ENCODE data around the gene SLC12A5. TPM values are rescaled to one million over a fixed set of nuclear protein-coding genes. Genes with fewer than 3 reads are reported as not detected.

SLC12A5 gene
- total RNA-seq, 1 donor from 2014 or later = 0.17 TPM

GRCh38 chr20:46056027-46056833 is 27.2 kb downstream of the SLC12A5 start:
- no peak for DNase-seq

- DNase-seq = peak; percentile 65
Observed at GRCh38 chr20:46056970-46057855, 28.2 kb downstream of the SLC12A5 start.

- peak; percentile 64 for DNase-seq
Observed at GRCh38 chr20:46057856-46058598, 29.0 kb downstream of the SLC12A5 start.

GRCh38 chr20:46058599-46059281 is 29.7 kb downstream of the SLC12A5 start:
- DNase-seq = no peak

- DNase-seq = peak; percentile 68
Observed at GRCh38 chr20:46060301-46060881, 31.4 kb downstream of the SLC12A5 start.

- no peak for DNase-seq
Observed at GRCh38 chr20:46060975-46061374, 32.0 kb downstream of the SLC12A5 start.

- DNase-seq = no peak
Observed at GRCh38 chr20:46062151-46062550, 33.1 kb downstream of the SLC12A5 start.

GRCh38 chr20:46062621-46063020 is 33.6 kb downstream of the SLC12A5 start:
- peak; percentile 15 for DNase-seq

GRCh38 chr20:46063151-46063550 is 34.1 kb downstream of the SLC12A5 start:
- DNase-seq = no peak

- DNase-seq = no peak
Observed at GRCh38 chr20:46063652-46064054, 34.6 kb downstream of the SLC12A5 start.

GRCh38 chr20:46065006-46065405 is 36.0 kb downstream of the SLC12A5 start:
- DNase-seq = no peak

- no peak for DNase-seq
Observed at GRCh38 chr20:46065691-46066090, 36.7 kb downstream of the SLC12A5 start.

- no peak for DNase-seq
Observed at GRCh38 chr20:46070215-46070900, 41.3 kb downstream of the SLC12A5 start.

GRCh38 chr20:46071573-46071972 is 42.6 kb downstream of the SLC12A5 start:
- no peak for DNase-seq

GRCh38 chr20:46073024-46073423 is 44.0 kb downstream of the SLC12A5 start:
- DNase-seq = no peak

GRCh38 chr20:46073443-46073842 is 44.4 kb downstream of the SLC12A5 start:
- no peak for DNase-seq

- DNase-seq = no peak
Observed at GRCh38 chr20:46074006-46074405, 45.0 kb downstream of the SLC12A5 start.

- no peak for DNase-seq
Observed at GRCh38 chr20:46076806-46077205, 47.8 kb downstream of the SLC12A5 start.

- DNase-seq = no peak
Observed at GRCh38 chr20:46077642-46078305, 48.8 kb downstream of the SLC12A5 start.

GRCh38 chr20:46078954-46079353 is 49.9 kb downstream of the SLC12A5 start:
- DNase-seq = no peak

GRCh38 chr20:46081074-46081473 is 52.1 kb downstream of the SLC12A5 start:
- DNase-seq = no peak

All from dermis blood vessel endothelial cell (primary cell).